GM23338 (cell line): ENCODE measurements around the gene SUCLG1. TPM values are rescaled to one million over a fixed set of nuclear protein-coding genes. Genes with fewer than 3 reads are reported as not detected.

Experiments
- ATAC-seq: fragments of 200-7000 bp; cut with Tn5 transposase; 3 replicates; pipeline ENCODE4 v1.9.1; 2020
- DNase-seq: peaks from one replicate; pipeline ENCODE4 v3.0.0-alpha.2; 2015; ENCODE audit warnings: low spot score
- H2AFZ ChIP-seq: fragments of 200-600 bp; sonication (generic); 2 replicates; pipeline ENCODE4 v1.8.0; 2016; ENCODE audit warnings: antibody characterized with exemption, mild to moderate bottlenecking, moderate library complexity
- H3F3A ChIP-seq: fragments of 200-600 bp; sonication (generic); replicated peaks from 2 replicates; pipeline ENCODE4 v1.8.0; 2017; ENCODE audit warnings: antibody characterized with exemption, mixed run types, low read depth
- H3K27ac ChIP-seq: fragments of 200-600 bp; sonication (generic); 2 replicates; pipeline ENCODE4 v1.6.1; 2016; ENCODE audit warnings: low read depth
- H3K27me3 ChIP-seq: fragments of 200-600 bp; sonication (generic); 2 replicates; pipeline ENCODE4 v1.8.0; 2016; ENCODE audit warnings: mild to moderate bottlenecking, mixed run types, moderate library complexity; ENCODE audit not compliant: insufficient read depth
- H3K36me3 ChIP-seq: fragments of 200-600 bp; sonication (generic); 2 replicates; pipeline ENCODE4 v1.8.0; 2016; ENCODE audit warnings: mild to moderate bottlenecking; ENCODE audit not compliant: insufficient read depth
- H3K4me1 ChIP-seq: fragments of 200-600 bp; sonication (generic); 2 replicates; pipeline ENCODE4 v1.8.0; 2016; ENCODE audit warnings: mild to moderate bottlenecking, moderate library complexity; ENCODE audit not compliant: insufficient read depth
- H3K4me2 ChIP-seq: fragments of 200-600 bp; sonication (generic); 2 replicates; pipeline ENCODE4 v1.7.1; 2017; ENCODE audit warnings: mixed run types
- H3K4me3 ChIP-seq: fragments of 200-600 bp; sonication (generic); 2 replicates; pipeline ENCODE4 v1.6.1; 2016; ENCODE audit warnings: mixed run types
- H3K79me2 ChIP-seq: fragments of 200-600 bp; sonication (generic); replicated peaks from 2 replicates; pipeline ENCODE4 v1.8.0; 2017; ENCODE audit warnings: mild to moderate bottlenecking; ENCODE audit not compliant: insufficient read depth
- H3K9me2 ChIP-seq: fragments of 200-600 bp; sonication (generic); 2 replicates; pipeline ENCODE4 v1.8.0; 2017; ENCODE audit not compliant: insufficient read depth
- H4K20me1 ChIP-seq: fragments of 200-600 bp; sonication (generic); replicated peaks from 2 replicates; pipeline ENCODE4 v1.8.0; 2017; ENCODE audit warnings: mild to moderate bottlenecking; ENCODE audit not compliant: insufficient read depth
- H3K27ac Mint-ChIP-seq: 2 replicates; pipeline ENCODE4 v1.8.0; 2020; ENCODE audit warnings: inconsistent platforms, mild to moderate bottlenecking, moderate library complexity, mixed read lengths
- H3K27me3 Mint-ChIP-seq: 3 replicates; pipeline ENCODE4 v1.8.0; 2022; ENCODE audit warnings: low read depth, mild to moderate bottlenecking, moderate library complexity, mixed read lengths, inconsistent platforms; ENCODE audit not compliant: insufficient read depth, poor library complexity
- H3K36me3 Mint-ChIP-seq: 3 replicates; pipeline ENCODE4 v1.8.0; 2021; ENCODE audit warnings: low read depth, mild to moderate bottlenecking, inconsistent platforms, moderate library complexity, mixed read lengths
- H3K4me1 Mint-ChIP-seq: 3 replicates; pipeline ENCODE4 v1.8.0; 2020; ENCODE audit warnings: mild to moderate bottlenecking, inconsistent platforms, mixed read lengths
- H3K4me3 Mint-ChIP-seq: 3 replicates; pipeline ENCODE4 v1.8.0; 2021; ENCODE audit warnings: moderate library complexity, mild to moderate bottlenecking, inconsistent platforms, mixed read lengths
- H3K9me3 Mint-ChIP-seq: 3 replicates; pipeline ENCODE4 v1.8.0; 2020; ENCODE audit warnings: moderate library complexity, mild to moderate bottlenecking, inconsistent platforms, mixed read lengths
- CREB1 ChIP-seq: fragments of 250-450 bp; sonication (Bioruptor Pico); IDR thresholded peaks from 2 replicates; pipeline ENCODE4 v1.5.0; 2020; ENCODE audit warnings: low read depth, mild to moderate bottlenecking, moderate library complexity
- CTCF ChIP-seq, 2 experiments: fragments of 200-600 bp in 1 of 2; sonication (generic) in 1 of 2; conservative IDR thresholded peaks; 2 replicates each; pipeline versions ENCODE4 v1.5.1 to v1.6.1; 2016 to 2017; ENCODE audit warnings: antibody characterized with exemption in 2 of 2, low read depth in 2 of 2, mild to moderate bottlenecking in 2 of 2, moderate library complexity in 1 of 2
- ETS1 ChIP-seq: IDR thresholded peaks from 2 replicates; pipeline ENCODE4 v1.6.1; 2016; ENCODE audit warnings: antibody characterized with exemption
- EZH2 ChIP-seq: fragments of 200-600 bp; sonication (generic); IDR thresholded peaks from one replicate; pipeline ENCODE4 v1.8.0; 2017; ENCODE audit warnings: antibody characterized with exemption, mild to moderate bottlenecking, low read depth; ENCODE audit not compliant: unreplicated experiment
- EZH2phosphoT487 ChIP-seq: fragments of 200-600 bp; sonication (generic); IDR thresholded peaks from one replicate; pipeline ENCODE4 v1.8.1; 2018; ENCODE audit warnings: antibody characterized with exemption; ENCODE audit not compliant: unreplicated experiment
- JUNB ChIP-seq: IDR thresholded peaks from one replicate; pipeline ENCODE4 v1.6.1; 2016; ENCODE audit warnings: antibody characterized with exemption; ENCODE audit not compliant: unreplicated experiment
- NANOG ChIP-seq: IDR thresholded peaks from 2 replicates; pipeline ENCODE4 v1.6.1; 2016; ENCODE audit warnings: antibody characterized with exemption, borderline replicate concordance
- POLR2AphosphoS5 ChIP-seq: IDR thresholded peaks from 2 replicates; pipeline ENCODE4 v1.6.1; 2016; ENCODE audit warnings: antibody characterized with exemption, low read depth
- REST ChIP-seq: IDR thresholded peaks from one replicate; pipeline ENCODE4 v1.6.1; 2018; ENCODE audit warnings: antibody characterized with exemption; ENCODE audit not compliant: unreplicated experiment
- STAT1 ChIP-seq: IDR thresholded peaks from one replicate; pipeline ENCODE4 v1.6.1; 2016; ENCODE audit warnings: antibody characterized with exemption; ENCODE audit not compliant: unreplicated experiment
- ZNF114 ChIP-seq: fragments of 250-450 bp; sonication (Bioruptor Pico); IDR thresholded peaks from 2 replicates; pipeline ENCODE4 v1.5.0; 2020; ENCODE audit warnings: mild to moderate bottlenecking, moderate library complexity
- ZNF331 ChIP-seq: fragments of 250-450 bp; sonication (Bioruptor Pico); IDR thresholded peaks from 2 replicates; pipeline ENCODE4 v1.5.0; 2020; ENCODE audit warnings: low read depth, mild to moderate bottlenecking, moderate library complexity
- ZNF462 ChIP-seq: fragments of 250-450 bp; sonication (Bioruptor Pico); IDR thresholded peaks from 2 replicates; pipeline ENCODE4 v1.5.0; 2020; ENCODE audit warnings: mild to moderate bottlenecking, moderate library complexity
- polyA plus RNA-seq: library from polyadenylated mRNA; unstranded; fragments of >200 nt; fragmentation: Nextera tagmentation; extraction: Ambion mirVana; gene quantifications from 2 replicates; pipeline ENCODE4 v1.2.1, GENCODE V29; 2016
- total RNA-seq: library from RNA; depleted of rRNA; stranded (reverse); fragments of >200 nt; shearing (Covaris generic); gene quantifications from 2 replicates; pipeline ENCODE4 v1.2.3, GENCODE V29; 2014

SUCLG1 gene
- total and polyA plus RNA-seq, 2 experiments from 2014 or later, result 24.3 to 36.0 TPM

- Histone ChIP-seq H3K27ac (no peak overlapping the region), H3K36me3 (no peaks in the 10 kb centered on the region), H3F3A (no peaks in the 10 kb centered on the region), H3K4me3 (no peak overlapping the region), H2AFZ (no peak overlapping the region; the same call in 1 of the 2 replicates), H3K27me3 (no peaks in the 10 kb centered on the region), H3K9me2 (no peaks in the 10 kb centered on the region), H3K4me1 (no peaks in the 10 kb centered on the region), H3K4me2 (no peak overlapping the region), H4K20me1 (no peaks in the 10 kb centered on the region), H3K79me2 (no peaks in the 10 kb centered on the region)
- DNase-seq (no peak), ATAC-seq (no peak)
- peaks cover 6% of the 10 kb centered on the region; the same call in 2 of the 3 replicates for H3K4me1 Mint-ChIP-seq
- peaks cover 1% of the 10 kb centered on the region for H3K27me3 Mint-ChIP-seq
- no peak overlapping the region for H3K27ac Mint-ChIP-seq
- no peak for TF ChIP-seq EZH2
- no peak for TF ChIP-seq REST
- no peak for TF ChIP-seq CTCF (conservative IDR thresholded peaks at IDR 0.05; ENCODE audit: low read depth in 2 of 2)
- no peak for TF ChIP-seq STAT1
- TF ChIP-seq POLR2AphosphoS5, result no peak
- no peak for TF ChIP-seq EZH2phosphoT487
- TF ChIP-seq NANOG, result no peak
- no peak for TF ChIP-seq ZNF462
- TF ChIP-seq ZNF114 (CRISPR knock-in tag), result no peak
- no peak for TF ChIP-seq CREB1 (CRISPR knock-in tag)
- no peak for TF ChIP-seq ZNF331
- TF ChIP-seq JUNB, result no peak
- no peak for TF ChIP-seq ETS1
- H3K36me3 Mint-ChIP-seq, result peaks cover 11% of the 10 kb centered on the region; the same call in 1 of the 3 replicates
- no peak overlapping the region for H3K4me3 Mint-ChIP-seq
- peaks cover 9% of the 10 kb centered on the region for H3K9me3 Mint-ChIP-seq
Observed at GRCh38 chr2:84394628-84395027, 64.5 kb downstream of the SUCLG1 start.
